ENCODE results near the gene INPP5A.

DNA sequence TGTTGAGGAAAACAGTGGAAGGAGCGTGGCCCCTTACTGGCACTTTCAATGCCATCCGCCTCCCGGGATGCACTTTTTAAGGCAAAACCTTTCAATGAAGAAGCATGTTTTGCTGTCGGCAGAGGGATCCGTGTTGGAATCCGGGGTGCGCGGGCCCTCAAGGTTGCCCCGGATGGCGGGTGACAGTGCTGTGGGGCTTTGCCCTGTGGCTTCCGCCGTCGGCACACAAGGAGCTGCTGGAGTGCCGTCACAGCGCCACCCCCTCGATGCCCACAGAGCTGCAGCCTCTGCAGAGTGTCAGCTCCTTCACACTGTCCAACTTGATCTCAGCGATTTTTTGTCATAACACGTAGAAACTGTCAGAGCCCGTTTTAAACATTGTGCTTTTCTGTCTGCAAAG lies 189.4 kb downstream of the INPP5A start:
- no peak for TF ChIP-seq ZNF274 (IDR thresholded peaks at IDR 0.05; ENCODE audit: low read depth, low read length)
- TF ChIP-seq SUZ12 (IDR thresholded peaks at IDR 0.05; ENCODE audit: extremely low read depth, insufficient read depth, insufficient read length), result no peak
- no peak for TF ChIP-seq YY1 (IDR thresholded peaks at IDR 0.05; ENCODE audit: insufficient read depth, insufficient read length)
